Amniotic epithelial cell (primary cell): ENCODE results near the gene PLEK2.
A peak's percentile ranks its signal among the peaks of the same experiment; 100 is the strongest.
"Not testable (repeated sequence)": the region's sequence is repeated elsewhere in the genome, so short reads cannot be mapped to it uniquely, and the experiment has no call there.

Experiments used
- DNase-seq: peaks from one replicate; pipeline ENCODE4 v3.0.0-alpha.2; 2010; ENCODE audit warnings: low read depth

PLEK2 gene

DNA sequence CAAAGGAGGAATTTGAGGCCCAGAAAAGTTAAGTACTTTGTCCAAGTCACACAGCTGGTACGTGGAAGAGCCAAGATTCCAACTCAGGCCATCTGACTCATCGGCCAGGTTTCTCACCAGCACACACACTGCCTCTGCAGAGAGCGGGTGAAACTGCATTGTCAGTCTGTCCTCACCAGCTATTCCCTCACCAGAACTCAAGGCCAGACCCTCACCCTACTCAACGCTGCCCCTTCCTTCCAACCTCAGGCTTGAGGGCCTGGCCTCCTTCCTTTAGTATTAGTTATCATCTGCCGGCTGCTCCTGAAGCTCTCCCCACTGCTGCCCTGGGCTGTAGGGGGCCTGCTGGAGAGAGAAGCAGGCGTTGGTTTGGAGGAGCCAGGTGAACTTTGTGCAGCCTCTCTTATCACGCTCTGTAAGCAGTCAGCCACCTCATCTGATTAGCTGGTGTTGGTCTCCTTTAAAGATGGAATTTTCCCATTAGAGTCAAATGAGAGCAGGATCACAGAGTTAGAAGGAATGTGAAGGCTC, 16.6 kb upstream of the PLEK2 start:
- peak; percentile 85 for DNase-seq

GRCh38 chr14:67426983-67427606, 15.1 kb upstream of the PLEK2 start:
- peak; percentile 78 for DNase-seq

GRCh38 chr14:67426161-67426560, 14.2 kb upstream of the PLEK2 start:
- no peak for DNase-seq

GRCh38 chr14:67425608-67426007, 13.6 kb upstream of the PLEK2 start:
- no peak for DNase-seq

DNA sequence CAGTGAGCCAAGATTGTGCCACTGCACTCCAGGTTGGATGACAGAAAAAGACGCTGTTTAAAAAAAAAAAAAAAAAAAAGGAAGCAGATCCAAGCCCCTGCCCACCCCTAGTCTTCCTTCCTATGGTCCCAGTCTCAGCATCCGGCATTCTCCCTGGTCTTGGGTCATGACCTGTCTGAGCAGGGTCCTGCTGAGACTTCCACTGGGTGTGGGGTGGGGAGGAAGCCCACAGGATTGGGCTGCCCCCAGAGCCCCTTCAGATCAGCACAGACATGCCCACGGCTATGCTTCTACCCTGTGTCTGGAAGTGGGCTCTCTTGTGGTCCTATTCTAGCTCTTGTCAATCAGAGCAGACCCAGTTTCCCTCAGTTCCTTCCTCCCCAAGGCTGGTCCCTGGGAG, 12.6 kb upstream of the PLEK2 start:
- DNase-seq: no peak

- DNase-seq: no peak
Measured at GRCh38 chr14:67423424-67423823, 11.5 kb upstream of the PLEK2 start.

DNA sequence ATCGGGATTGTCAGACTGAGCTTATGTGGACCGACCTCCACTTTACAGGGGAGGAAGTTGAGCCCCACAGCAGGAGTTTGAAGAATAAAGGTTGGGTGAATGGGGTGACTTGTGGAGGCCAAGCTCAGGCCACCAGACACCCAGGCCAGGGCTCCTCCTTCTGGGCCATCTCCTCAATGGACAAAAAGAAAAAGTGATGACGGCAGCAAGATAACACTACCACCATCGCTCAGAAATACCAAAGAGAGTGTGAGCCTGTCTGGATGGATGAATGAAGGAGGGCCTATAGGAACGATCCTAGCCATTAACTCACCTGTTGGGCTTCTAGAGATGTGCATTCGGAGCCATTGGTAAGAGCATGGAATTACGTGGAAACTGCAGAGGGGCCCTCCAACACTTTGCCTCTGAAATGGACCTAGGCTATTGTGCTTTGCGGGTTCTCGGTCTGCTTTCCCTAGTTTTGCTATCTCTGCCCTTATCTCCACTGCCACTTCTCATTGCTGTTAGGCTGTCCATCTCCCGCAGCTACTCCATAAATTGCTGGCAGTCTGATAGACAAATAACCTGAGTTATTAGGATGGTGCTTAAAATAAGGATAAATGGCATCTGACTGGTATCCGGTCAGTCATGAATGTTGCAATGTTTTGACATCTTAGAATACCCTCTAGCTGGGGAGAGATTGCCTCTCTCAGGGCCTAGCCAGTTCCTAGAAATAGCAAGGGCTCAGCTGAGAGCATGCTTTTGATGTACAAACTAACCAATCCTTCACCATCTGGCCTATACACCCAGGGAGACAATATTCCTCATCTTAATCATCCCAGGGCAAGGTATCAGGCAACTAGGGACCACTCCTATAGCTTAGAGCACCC, 9.6 kb upstream of the PLEK2 start:
- DNase-seq: no peak

GRCh38 chr14:67420102-67420739, 8.3 kb upstream of the PLEK2 start:
- no peak for DNase-seq

- DNase-seq: peak; percentile 31
Measured at GRCh38 chr14:67418401-67419191, 6.6 kb upstream of the PLEK2 start.

DNA sequence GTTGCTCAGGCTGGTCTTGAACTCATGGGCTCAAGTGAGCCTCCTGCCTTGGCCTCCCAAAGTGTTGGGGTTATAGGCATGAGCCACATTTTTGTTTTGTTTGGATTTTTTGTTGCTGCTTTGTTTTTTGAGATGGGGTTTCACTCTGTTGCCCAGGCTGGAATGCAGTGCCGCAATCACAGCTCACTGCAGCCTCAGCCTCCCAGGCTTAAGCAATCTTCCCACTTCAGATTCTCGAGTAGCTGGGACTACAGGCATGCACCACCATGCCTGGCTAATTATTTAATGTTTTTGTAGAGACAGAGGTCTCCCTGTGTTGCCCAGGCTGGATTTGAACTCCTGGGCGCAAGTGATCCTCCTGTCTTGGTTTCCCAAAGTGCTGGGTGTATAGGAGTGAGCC, 5.7 kb upstream of the PLEK2 start:
- DNase-seq: peak; percentile 57

GRCh38 chr14:67416810-67417209, 4.8 kb upstream of the PLEK2 start:
- no peak for DNase-seq

DNA sequence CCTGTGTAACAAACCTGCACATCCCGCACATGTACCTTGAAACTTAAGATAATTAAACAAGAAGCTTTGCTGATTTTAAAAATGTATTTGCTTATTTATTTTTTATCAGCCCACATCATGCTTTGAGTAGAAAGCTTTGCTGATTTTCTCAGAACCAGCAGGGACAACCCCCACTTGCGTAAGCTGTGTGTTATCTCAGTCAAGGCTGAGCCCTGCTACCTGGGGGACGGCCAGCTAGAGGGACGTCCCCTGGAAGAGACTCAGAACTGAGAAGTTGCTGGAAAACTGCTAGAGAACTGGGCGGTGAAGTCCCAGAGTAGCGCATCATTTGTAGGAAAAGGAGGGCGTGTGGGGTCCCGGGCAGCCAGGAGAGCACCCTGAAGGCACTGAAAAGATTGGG, 4.1 kb upstream of the PLEK2 start:
- DNase-seq: peak; percentile 33

DNA sequence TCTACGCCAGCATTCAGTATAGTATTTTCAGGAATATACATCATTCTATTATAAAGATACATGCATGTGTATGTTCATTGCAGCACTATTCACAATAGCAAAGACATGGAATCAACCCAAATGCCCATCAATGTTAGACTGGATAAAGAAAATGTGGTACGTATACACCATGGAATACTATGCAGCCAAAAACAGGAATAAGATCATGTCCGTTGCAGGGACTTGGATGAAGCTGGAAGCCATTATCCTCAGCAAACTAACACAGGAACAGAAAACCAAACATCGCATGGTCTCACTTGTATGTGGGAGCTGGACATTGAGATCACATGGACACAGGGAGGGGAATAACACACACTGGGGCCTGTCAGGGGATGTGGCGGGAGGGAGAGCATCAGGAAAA, 3.6 kb upstream of the PLEK2 start:
- not testable (repeated sequence) for DNase-seq

- peak; percentile 65 for DNase-seq
Measured at GRCh38 chr14:67413806-67414769, 2.1 kb upstream of the PLEK2 start.

- peak; percentile 41 for DNase-seq
Measured at GRCh38 chr14:67411370-67411769, 595 bp downstream of the PLEK2 start.

- no peak for DNase-seq
Measured at GRCh38 chr14:67410313-67410712, 1.7 kb downstream of the PLEK2 start.

DNA sequence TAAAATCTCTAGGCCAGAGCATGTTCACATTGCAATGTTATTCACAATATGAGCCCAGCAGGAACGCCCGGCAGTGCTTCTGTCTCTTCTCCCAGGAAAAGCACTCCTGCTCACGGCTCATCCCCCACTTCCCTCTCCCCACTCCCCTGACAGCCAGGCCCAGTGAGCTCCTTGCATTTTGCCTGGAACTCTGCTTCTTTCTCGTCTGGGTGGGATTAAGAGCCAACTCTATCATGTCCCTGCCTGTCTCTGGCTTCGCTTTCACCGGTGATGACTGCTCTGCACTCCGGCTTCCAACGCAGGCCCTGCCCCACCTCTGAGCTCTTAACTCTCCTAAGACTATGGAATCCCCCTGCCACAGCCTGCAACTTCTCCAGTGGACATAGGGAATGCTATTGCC, 2.5 kb downstream of the PLEK2 start:
- no peak for DNase-seq

DNA sequence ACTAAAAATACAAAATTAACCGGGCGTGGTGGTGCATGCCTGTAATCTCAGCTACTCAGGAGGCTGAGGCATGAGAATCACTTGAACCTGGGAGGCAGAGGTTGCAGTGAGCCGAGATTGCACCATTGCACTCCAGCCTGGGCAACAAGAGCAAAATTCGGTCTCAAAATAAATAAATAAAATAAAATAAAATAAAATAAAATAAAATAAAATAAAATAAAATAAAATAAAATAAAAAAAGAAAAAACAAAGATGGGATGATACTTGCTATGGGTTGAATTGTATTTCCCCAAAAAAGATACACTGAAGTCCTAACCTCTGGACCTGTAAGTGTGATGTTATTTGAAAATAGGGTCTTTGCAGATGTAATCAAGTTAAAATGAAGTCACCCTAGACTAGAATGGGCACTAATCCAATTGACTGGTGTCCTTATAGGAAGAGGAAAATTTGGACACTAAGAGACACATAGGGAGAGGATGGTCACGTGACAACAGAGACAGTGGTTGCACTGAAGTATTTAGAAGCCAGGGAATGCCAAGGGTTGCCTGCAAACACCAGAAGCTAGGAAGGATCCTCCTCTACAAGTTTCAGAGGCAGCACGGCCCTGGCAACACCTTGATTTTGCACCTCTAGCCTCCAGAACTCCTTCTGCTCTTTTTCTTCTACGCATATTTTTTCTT, 3.7 kb downstream of the PLEK2 start:
- DNase-seq: not testable (repeated sequence)

GRCh38 chr14:67405771-67406170, 6.2 kb downstream of the PLEK2 start:
- no peak for DNase-seq

GRCh38 chr14:67400434-67400833, 11.5 kb downstream of the PLEK2 start:
- no peak for DNase-seq
